ENCODE results near the gene TMED4.
"Not testable (repeated sequence)": the region's sequence is repeated elsewhere in the genome, so short reads cannot be mapped to it uniquely, and the experiment has no call there.

Gene TMED4

DNA sequence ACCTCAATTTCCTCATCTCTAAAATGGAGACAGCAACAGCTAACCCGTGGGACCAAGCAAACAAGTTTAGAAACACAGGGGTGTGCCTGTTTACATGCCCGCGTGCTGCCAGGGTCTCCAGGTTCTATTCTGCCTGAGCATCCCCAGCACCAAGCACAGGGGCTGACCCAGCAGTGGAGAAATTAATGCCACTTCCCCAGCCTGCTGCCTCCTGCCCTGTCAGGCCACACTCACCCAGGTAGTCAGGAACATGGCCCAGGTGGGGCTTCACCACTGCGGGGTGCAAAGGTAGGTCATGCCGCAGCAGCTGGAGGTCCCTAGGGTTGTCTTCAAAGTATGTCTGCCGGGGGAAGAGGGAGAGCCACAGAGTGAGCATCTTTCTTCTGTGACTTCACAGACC lies 14.1 kb downstream of the TMED4 start:
- H3K4me3 ChIP-seq (ENCODE audit: low read length), result no peak overlapping the region
- DNase-seq (ENCODE audit: low read depth), result no peak
- TF ChIP-seq CTCF (conservative IDR thresholded peaks at IDR 0.05; ENCODE audit: low read length), result no peak

GRCh38 chr7:44566680-44567079 lies 15.4 kb downstream of the TMED4 start:
- no peak for DNase-seq (ENCODE audit: low read depth)
- no peak for TF ChIP-seq CTCF (conservative IDR thresholded peaks at IDR 0.05; ENCODE audit: low read length)
- no peak overlapping the region for H3K4me3 ChIP-seq (ENCODE audit: low read length)

DNA sequence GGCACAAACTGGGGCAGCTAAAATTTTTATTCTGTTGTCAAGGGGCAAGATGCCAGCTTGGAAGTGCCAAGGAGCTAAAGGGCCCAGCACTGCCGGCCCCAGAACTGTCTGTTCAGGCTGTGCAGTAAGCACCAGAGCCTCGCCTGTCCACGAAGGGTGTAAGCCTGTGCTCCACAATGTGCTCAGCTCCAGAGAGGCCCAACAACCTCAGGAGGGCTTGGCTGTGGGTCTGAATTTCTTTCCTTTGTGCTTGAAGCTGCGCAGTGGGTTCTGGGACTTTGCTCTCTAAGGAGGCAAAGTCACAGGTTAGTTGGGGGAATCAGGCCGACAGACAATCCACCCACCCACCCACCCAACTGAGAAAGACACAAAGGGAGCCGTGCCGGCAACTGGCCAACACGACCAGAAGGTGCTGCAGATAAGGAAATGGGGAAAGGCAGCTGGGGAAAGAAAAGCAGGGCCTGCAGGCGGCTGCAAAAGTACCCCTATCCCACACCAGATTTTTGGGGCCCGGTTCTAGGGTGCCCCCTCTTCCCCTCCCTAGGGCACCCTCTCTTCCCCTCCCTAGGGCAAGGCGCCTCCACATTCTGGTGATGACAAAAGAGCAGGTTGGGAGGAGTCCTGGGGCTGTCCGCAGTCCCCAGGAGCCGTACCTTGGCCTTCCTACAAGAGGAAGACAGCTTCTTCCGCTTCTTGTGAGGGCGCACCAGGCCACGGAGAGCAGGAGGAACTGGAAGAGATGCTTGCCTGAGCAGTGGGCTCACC lies 16.1 kb downstream of the TMED4 start:
- no peak overlapping the region for H3K4me3 ChIP-seq (ENCODE audit: low read length)
- DNase-seq (ENCODE audit: low read depth), result no peak
- no peak for TF ChIP-seq CTCF (conservative IDR thresholded peaks at IDR 0.05; ENCODE audit: low read length)

GRCh38 chr7:44565097-44565794 lies 16.8 kb downstream of the TMED4 start:
- peak; percentile 51 for DNase-seq (ENCODE audit: low read depth)
- peak; percentile 92 for TF ChIP-seq CTCF (conservative IDR thresholded peaks at IDR 0.05; ENCODE audit: low read length)
- no peak overlapping the region for H3K4me3 ChIP-seq (ENCODE audit: low read length)

GRCh38 chr7:44564606-44565005 lies 17.4 kb downstream of the TMED4 start:
- no peak for TF ChIP-seq CTCF (conservative IDR thresholded peaks at IDR 0.05; ENCODE audit: low read length)
- no peak for DNase-seq (ENCODE audit: low read depth)
- H3K4me3 ChIP-seq (ENCODE audit: low read length), result no peak overlapping the region

- no peak for TF ChIP-seq CTCF (conservative IDR thresholded peaks at IDR 0.05; ENCODE audit: low read length)
- H3K4me3 ChIP-seq (ENCODE audit: low read length), result no peak overlapping the region
- no peak for DNase-seq (ENCODE audit: low read depth)
Measured at GRCh38 chr7:44563171-44563679, 18.8 kb downstream of the TMED4 start.

DNA sequence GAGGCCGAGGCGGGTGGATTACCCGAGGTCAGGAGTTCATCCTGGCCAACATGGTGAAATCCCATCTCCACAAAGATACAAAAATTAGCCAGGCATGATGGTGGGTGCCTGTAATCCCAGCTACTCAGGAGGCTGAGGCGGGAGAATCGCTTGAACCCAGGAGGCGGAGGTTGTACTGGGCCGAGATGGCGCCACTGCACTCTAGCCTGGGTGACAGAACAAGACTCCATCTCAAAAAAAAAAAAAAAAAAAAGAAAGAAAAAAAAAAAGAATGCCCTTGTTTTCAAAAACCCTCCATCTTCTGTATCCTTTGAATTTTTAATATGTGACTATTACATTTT lies 19.4 kb downstream of the TMED4 start:
- H3K4me3 ChIP-seq (ENCODE audit: low read length); DNase-seq (ENCODE audit: low read depth): not testable (repeated sequence)
